GM19468 (cell line): ENCODE results near the gene SYS1.
"Not testable (repeated sequence)": the region's sequence is repeated elsewhere in the genome, so short reads cannot be mapped to it uniquely, and the experiment has no call there.

Experiments
- ATAC-seq: cut with Tn5 transposase; IDR thresholded peaks from one replicate; pipeline ENCODE4 v1.9.1; 2021; ENCODE audit warnings: mild to moderate bottlenecking, moderate library complexity, moderate number of reproducible peaks; ENCODE audit not compliant: unreplicated experiment; ENCODE audit errors: extremely low read depth

The SYS1 gene

GRCh38 chr20:45339084-45339483 is 23.9 kb upstream of the SYS1 start:
- no peak for ATAC-seq

DNA sequence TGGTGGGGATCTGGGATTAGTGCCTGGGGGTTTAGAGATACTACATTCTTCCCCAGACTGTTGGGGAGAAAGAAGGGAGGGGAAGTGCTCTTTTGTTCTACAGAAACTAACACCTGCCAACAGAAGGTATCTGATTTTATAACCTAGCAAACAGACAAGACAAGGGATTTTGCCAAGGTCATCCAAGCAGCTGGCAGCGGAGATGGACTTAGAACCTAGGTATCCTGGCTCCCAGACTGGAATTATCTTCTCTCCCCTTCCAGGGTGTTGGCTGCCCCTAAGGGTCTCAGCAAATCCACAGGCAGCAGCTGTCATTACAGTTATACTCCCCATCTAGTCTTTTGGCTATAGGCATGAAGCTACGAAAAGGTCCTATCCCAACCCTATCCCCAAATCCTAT is 23.2 kb upstream of the SYS1 start:
- no peak for ATAC-seq

- ATAC-seq = no peak
Measured at GRCh38 chr20:45340236-45340847, 22.6 kb upstream of the SYS1 start.

GRCh38 chr20:45340951-45341350 is 22.0 kb upstream of the SYS1 start:
- ATAC-seq = no peak

DNA sequence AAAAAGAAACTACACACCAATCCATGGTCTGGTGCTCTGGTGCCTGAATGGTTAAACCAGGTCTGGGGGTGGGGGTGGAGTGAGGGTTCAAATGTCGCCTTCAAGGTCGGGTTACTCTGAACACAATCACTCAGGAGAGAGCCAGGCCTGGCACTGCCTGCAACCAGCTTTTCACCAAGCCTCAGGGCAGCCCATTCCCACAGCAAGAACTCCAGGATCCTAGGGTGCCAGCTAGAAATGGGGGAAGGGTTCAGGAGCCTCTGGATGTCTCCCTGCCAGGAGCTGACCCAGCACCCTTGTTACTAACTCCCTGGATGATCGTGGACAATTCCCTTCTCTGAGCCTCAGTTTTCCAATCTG is 21.4 kb upstream of the SYS1 start:
- ATAC-seq = no peak

GRCh38 chr20:45341939-45342854 is 20.8 kb upstream of the SYS1 start:
- no peak for ATAC-seq

- no peak for ATAC-seq
Measured at GRCh38 chr20:45342855-45343531, 20.0 kb upstream of the SYS1 start.

DNA sequence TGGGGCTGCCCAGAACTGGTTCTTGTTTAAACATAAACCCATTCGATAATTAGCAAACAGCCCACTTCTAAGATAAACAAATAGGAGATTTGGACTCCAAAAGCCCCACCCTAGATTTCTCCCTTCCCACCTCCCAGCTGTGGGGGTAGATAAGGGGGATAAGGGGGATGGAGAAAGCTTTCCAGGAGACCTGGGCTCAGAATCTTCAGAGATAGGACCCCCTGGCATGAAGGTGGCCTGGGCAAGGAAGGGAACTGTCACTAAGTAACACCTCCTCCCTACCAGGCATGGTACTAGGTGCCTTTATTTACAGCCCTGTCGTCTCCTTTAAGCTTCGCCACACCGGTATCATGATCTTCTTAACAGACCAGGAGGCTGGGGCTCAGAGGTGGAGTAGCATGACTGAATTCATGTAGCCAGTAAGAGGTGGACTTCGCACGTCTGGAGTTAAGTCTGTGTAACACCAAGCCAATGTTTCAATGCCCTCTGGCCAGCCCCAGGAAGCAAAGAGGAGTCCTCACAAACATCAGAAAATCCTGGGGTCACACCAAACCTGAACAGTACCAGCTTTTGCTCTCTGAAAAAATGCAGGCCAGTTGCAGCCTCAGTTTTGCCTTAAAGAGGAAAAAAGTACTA is 19.3 kb upstream of the SYS1 start:
- no peak for ATAC-seq

DNA sequence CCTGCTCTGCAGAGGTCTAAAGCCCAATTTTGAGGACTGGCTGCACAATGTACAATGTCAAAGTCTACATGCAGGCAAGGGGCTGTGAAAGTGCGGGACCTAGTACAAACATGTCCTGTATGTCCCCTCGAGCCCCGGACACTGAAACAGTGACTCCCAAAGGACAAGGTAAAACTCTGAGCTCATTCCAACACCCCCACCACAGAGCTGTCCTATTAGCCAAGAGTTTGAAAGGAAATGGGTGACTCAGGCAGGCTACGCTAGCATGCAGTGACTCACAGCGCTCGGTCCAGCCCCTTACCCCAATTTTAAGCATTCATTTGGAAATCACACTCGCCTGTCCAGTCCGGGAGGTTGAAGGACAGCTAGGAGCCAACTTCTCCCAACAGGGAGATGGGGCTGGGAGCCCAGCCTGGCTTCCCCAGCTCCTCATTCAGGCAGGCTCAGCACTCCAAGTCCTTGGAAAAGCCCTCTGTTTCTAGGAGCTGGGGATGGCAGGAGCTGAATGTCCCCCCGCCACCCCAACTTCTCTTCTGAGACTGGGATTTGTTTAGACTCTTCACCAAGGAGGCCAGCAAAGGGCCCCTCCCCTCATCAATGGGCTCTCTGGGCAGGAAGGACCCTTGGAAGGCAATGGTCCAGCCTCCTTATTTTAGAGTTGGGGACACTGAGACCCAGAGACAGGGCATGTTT is 18.6 kb upstream of the SYS1 start:
- ATAC-seq = no peak

DNA sequence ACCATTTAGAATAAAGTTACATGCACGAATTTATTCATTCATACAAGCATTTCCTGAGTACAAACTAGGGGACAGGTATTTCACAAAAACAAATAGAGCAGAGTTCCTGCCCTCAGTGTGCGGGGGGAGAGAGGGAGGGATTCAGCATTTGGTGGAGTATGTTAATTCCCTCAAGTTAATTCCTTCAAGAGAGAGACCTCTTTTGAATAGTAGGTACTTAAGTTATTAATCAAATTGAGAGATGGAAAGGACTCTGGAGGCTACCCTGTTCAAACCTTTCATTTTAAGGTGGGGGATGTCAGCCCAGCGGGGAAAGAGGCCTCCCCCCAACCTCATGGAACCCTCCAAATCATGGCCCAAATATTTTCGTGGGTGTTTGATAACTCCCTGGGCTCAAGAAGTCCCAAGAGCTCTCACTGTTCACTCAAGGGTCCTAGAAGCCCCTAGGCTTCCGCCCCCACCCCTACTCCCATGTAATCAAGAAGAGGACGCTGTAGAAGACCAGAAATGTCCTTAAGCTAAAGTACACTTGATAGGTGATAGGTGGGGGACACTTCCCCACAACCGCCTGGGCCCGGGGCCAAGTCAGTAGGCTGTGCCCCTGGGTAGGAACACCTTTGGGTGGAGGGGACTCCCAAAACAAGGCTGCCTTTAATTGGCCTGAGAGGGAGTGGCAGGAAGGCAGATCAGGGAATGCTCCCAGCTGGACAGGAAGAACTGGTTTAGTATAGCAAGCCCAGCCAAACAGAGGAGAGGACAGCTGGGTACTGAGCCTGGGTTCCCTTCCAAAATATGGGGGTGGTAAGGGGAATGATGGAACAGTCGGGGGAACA is 17.6 kb upstream of the SYS1 start:
- ATAC-seq = no peak

DNA sequence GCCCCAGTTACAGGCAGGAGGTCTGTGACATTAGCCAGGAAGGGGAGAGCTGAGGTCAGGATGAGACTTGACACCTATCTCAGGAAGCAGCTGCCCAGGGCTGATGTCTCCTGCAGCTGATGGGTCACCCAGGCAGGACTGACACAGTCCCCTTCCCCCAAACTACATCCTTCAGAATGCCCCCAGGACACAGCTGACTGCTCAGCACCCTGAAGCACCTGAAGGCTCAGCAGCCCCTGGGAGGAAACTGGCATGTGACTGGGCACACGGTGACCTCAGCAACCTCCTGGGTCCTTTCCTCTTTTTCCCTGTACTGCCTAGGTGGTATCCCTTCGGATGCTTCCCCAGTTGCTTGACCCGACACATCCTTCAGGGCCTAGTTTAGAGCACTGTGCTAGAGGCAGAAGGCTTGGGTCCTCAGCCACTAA is 16.7 kb upstream of the SYS1 start:
- no peak for ATAC-seq

DNA sequence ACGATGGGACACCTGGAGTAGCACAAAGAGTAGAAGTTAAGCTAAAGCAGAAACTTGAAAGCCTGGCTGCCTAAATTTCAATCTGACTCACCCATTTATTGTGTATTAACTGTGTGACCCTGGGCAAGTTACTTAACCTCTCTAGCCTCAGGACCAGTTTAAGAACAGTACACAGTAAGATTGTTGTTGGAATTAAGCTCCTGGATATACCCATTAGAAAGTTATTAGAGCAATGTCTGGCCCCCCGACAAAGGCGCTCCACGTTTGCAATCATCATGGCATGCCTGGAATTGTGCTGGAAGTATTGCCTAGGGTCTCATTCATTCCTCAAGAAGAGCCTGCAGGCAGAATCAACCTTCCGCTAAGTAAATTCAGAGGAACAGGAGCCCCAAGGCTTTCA is 16.1 kb upstream of the SYS1 start:
- no peak for ATAC-seq

GRCh38 chr20:45347297-45347935 is 15.5 kb upstream of the SYS1 start:
- ATAC-seq = no peak

- no peak for ATAC-seq
Measured at GRCh38 chr20:45347936-45348778, 14.8 kb upstream of the SYS1 start, which contains the start of gene SDC4. TSS of gene SDC4 (minus strand) at chr20:45348424. CDS start at chr20:45348384, 40 bp downstream.

DNA sequence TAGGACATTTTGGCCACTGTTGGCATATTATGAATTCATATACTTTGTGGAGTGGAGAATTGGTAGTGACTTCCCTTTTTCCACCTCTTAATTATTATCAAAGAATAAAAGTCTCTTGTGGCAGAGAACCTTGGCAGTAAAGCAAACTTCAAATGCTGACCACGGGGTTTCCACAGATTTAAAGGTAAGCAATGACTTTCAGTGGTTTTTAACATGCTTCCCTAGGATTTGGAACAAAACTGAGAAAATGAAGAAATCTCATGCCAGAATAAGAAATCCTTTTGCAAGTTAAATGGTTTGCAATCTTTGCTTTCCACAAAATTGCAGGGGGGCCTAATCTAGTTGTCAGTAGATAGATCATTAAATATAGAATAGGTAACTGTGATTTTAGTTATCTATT is 12.7 kb upstream of the SYS1 start:
- no peak for ATAC-seq

GRCh38 chr20:45350795-45351194 is 12.2 kb upstream of the SYS1 start:
- not testable (repeated sequence) for ATAC-seq

DNA sequence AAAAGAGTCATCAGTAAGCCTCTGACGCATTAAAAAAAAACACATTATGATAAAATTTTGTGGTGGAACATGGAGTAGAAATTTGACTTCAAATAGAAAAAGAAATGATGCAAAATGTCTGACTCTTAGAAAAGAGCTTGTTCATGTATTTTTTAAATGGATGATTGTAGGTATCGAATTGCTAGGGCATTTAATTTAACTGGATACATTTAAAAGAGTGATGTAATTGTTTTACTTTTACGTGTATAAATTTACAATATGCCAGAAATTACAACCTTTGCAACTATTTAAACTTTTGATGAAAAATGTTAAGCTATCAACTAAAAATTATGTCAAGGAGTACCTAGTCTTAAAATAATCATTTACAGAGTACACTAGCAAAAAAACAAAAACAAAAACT is 10.2 kb upstream of the SYS1 start:
- no peak for ATAC-seq

DNA sequence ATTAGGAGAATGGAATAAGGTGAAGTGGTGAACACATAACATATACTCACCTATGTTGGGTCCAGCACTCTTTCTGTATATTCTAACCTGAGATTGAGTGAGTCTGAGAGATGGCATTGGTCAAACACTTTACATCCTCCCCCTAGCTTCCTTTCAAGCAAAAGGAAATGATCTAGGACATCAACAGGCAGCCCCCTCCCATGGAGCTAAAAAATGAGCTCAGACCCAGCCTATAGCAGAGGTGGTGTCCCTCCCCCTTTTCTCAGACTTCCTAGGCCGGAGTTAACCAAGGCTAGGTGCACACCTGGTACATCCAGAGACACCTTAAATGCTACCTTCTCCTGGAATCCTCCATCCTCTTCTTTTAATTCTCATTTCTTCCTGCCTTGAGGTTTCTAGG is 9.2 kb upstream of the SYS1 start:
- ATAC-seq = no peak
